A673 (cell line): ENCODE measurements around the gene FRAS1. TPM values are rescaled to one million over a fixed set of nuclear protein-coding genes. Genes with fewer than 3 reads are reported as not detected.
"Not testable (repeated sequence)": the region's sequence is repeated elsewhere in the genome, so short reads cannot be mapped to it uniquely, and the experiment has no call there.

Source experiments
- BruUV-seq: library from RNA; stranded (reverse); fragments of 400-500 nt; replicated peaks from 2 replicates; lab custom pipeline; 2021; lab: Mats Ljungman, UMichigan
- CTCF ChIA-PET: fragments of 300-600 bp; sonication (Branson Sonifier 250); formaldehyde crosslinking; loops from one replicate; lab custom pipeline; 2022; ENCODE audit warnings: antibody characterized with exemption; lab: Charles Lee
- POLR2A ChIA-PET: fragments of 300-600 bp; sonication (Branson Sonifier 250); formaldehyde crosslinking; loops from one replicate; lab custom pipeline; 2022; ENCODE audit warnings: antibody characterized with exemption; ENCODE audit not compliant: low non-redundant PET; lab: Charles Lee
- DNase-seq: peaks from one replicate; pipeline ENCODE4 v3.0.0-alpha.2; 2015; ENCODE audit warnings: low spot score
- H3K27ac ChIP-seq: fragments of 200-600 bp; sonication (generic); 2 replicates; pipeline ENCODE4 v1.5.1; 2016; ENCODE audit warnings: mixed run types, low read depth, mild to moderate bottlenecking, mixed read lengths, antibody characterized with exemption, low read length; ENCODE audit not compliant: poor library complexity, severe bottlenecking
- H3K27me3 ChIP-seq: fragments of 200-600 bp; sonication (generic); replicated peaks from 2 replicates; pipeline ENCODE4 v1.6.1; 2017; ENCODE audit warnings: mixed run types, low read depth, mild to moderate bottlenecking, mixed read lengths, antibody characterized with exemption, low read length; ENCODE audit not compliant: insufficient read depth, poor library complexity
- H3K36me3 ChIP-seq: fragments of 200-600 bp; sonication (generic); 2 replicates; pipeline ENCODE4 v1.6.1; 2016; ENCODE audit warnings: mixed run types, mild to moderate bottlenecking, mixed read lengths, antibody characterized with exemption, low read length; ENCODE audit not compliant: insufficient read depth, poor library complexity, severe bottlenecking
- H3K4me1 ChIP-seq: fragments of 200-600 bp; sonication (generic); 2 replicates; pipeline ENCODE4 v1.6.1; 2017; ENCODE audit warnings: mixed run types, mild to moderate bottlenecking, mixed read lengths, antibody characterized with exemption, low read length; ENCODE audit not compliant: insufficient read depth, poor library complexity, severe bottlenecking
- H3K4me3 ChIP-seq: fragments of 200-600 bp; sonication (generic); 2 replicates; pipeline ENCODE4 v1.5.1; 2016; ENCODE audit warnings: low read depth, mixed run types, mild to moderate bottlenecking, mixed read lengths, low read length; ENCODE audit not compliant: poor library complexity, severe bottlenecking
- H3K9me3 ChIP-seq: fragments of 200-600 bp; sonication (generic); 2 replicates; pipeline ENCODE4 v1.6.1; 2016; ENCODE audit warnings: mixed run types, low read depth, mild to moderate bottlenecking, mixed read lengths, antibody characterized with exemption, low read length; ENCODE audit not compliant: poor library complexity, severe bottlenecking
- EZH2 ChIP-seq: fragments of 200-600 bp; sonication (generic); IDR thresholded peaks from 2 replicates; pipeline ENCODE4 v1.6.1; 2017; ENCODE audit warnings: borderline replicate concordance, low read depth, mild to moderate bottlenecking, mixed read lengths, antibody characterized with exemption, low read length; ENCODE audit not compliant: poor library complexity, severe bottlenecking
- intact Hi-C: fragments of 100-400 bp; cut with micrococcal nuclease; formaldehyde crosslinking; loops from one replicate; pipeline ENCODE4 v1.10.0; 2022; ENCODE audit not compliant: unreplicated experiment
- total RNA-seq: library from RNA; stranded (reverse); gene quantifications from 2 replicates; pipeline ENCODE4 v1.2.3, GENCODE V29; 2021
- TF ChIP-seq, protein P1 (sequence below): fragments of 300-800, 200-600 bp; sonication (generic); conservative IDR thresholded peaks from 2 replicates; pipeline ENCODE4 v1.5.1; 2017; ENCODE audit warnings: low read depth, mild to moderate bottlenecking, antibody characterized with exemption, low read length, moderate library complexity, mixed read lengths

Gene FRAS1
- total RNA-seq, 1 experiment from 2014 or later: 0.06 TPM

DNA sequence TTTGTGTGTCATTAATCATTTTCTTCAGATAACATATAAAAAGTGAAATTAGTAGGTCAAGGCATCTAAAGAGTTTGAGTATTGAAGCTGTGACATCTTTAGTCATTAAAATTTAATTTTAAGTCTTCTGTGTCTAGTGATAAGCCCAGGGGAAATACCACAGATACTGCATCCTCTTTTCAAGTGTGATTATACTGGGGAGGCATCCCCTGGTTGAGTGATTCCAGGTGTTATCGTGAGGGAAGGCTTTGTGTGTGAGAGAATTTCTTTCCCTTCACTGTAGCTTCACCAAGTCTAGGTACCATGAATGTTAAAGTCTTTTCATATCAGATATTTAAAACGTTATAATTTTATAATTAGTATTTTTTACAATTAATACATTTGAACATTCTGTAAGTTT, 193.4 kb downstream of the FRAS1 start:
- no peaks in the 10 kb centered on the region for H3K4me1 ChIP-seq
- intact Hi-C loops: no loop called here
- H3K9me3 ChIP-seq: no peaks in the 10 kb centered on the region
- H3K36me3 ChIP-seq: no peaks in the 10 kb centered on the region
- ChIA-PET POLR2A (no interaction called here), CTCF (no interaction called here)
- no peak for DNase-seq
- H3K27ac ChIP-seq: no peak overlapping the region
- no peak overlapping the region for H3K4me3 ChIP-seq
- no peak for TF ChIP-seq EZH2
- TF ChIP-seq, protein P1, sequence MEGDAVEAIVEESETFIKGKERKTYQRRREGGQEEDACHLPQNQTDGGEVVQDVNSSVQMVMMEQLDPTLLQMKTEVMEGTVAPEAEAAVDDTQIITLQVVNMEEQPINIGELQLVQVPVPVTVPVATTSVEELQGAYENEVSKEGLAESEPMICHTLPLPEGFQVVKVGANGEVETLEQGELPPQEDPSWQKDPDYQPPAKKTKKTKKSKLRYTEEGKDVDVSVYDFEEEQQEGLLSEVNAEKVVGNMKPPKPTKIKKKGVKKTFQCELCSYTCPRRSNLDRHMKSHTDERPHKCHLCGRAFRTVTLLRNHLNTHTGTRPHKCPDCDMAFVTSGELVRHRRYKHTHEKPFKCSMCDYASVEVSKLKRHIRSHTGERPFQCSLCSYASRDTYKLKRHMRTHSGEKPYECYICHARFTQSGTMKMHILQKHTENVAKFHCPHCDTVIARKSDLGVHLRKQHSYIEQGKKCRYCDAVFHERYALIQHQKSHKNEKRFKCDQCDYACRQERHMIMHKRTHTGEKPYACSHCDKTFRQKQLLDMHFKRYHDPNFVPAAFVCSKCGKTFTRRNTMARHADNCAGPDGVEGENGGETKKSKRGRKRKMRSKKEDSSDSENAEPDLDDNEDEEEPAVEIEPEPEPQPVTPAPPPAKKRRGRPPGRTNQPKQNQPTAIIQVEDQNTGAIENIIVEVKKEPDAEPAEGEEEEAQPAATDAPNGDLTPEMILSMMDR: no peak
- no TSS peak for BruUV-seq
- H3K27me3 ChIP-seq: no peaks in the 10 kb centered on the region

DNA sequence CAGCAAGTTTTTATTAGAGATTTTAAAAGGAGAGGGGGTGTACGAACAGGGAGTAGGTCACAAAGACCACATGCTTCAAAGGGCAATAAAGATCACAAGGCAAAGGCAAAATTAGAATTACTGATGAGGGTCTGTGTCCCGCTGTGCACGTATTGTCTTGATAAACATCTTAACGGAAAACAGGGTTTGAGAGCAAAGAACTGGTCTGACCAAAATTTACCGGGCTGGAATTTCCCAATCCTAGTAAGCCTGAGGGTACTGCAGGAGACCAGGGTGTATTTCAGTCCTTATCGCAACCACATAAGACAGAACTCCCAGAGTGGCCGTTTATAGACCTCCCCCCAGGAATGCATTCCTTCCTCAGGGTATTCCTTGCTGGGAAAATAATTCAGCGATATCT, 195.7 kb downstream of the FRAS1 start:
- H3K27me3 ChIP-seq, DNase-seq, CTCF ChIA-PET, intact Hi-C loops, H3K4me1 ChIP-seq, H3K9me3 ChIP-seq, H3K36me3 ChIP-seq, H3K4me3 ChIP-seq, POLR2A ChIA-PET, H3K27ac ChIP-seq, BruUV-seq: not testable (repeated sequence)

DNA sequence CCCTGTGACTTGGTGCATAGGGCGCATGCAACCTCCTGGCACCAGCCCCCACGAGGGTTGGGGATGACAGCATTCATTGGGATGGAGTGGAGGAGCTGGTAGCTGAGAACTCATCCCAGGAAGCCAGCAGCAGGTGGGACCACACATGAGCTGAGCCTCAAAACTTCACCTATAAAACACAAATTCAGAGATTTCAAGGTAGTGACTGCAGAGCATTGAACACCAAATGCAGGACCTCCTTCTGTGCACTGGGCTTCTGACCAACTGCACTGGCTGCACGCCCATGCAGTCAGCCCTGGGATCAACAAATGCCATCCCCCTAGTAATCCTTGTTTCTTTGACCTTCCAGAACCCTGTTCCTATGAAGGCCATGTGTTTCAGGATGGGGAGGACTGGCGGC, 197.8 kb downstream of the FRAS1 start:
- no peak for TF ChIP-seq EZH2
- TF ChIP-seq, protein P1: no peak
- POLR2A ChIA-PET: no interaction called here
- BruUV-seq: no TSS peak
- Histone ChIP-seq H3K4me3 (no peak overlapping the region), H3K36me3 (no peaks in the 10 kb centered on the region), H3K4me1 (no peaks in the 10 kb centered on the region), H3K27ac (no peak overlapping the region), H3K27me3 (no peaks in the 10 kb centered on the region), H3K9me3 (no peaks in the 10 kb centered on the region)
- no peak for DNase-seq
- CTCF ChIA-PET: no interaction called here
- intact Hi-C loops: no loop called here

DNA sequence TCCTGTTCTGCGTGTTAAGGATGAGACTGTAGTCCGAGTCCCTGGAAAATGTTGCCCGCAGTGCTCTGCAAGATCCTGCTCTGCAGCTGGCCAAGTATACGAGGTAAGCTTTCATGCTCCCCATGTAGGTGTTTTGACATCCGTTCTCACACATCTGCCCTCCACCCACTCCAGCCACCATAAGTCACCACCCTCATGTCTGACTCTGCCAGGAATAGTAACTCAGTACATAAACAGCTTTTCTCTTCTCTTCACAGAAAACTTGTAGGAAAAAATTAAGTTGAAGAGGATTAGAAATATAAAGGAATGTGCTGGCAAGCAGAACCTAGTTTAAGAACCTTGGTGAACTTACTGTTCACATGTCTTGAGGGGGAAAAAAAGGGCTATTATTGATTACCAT, 207.9 kb downstream of the FRAS1 start:
- no peaks in the 10 kb centered on the region for H3K9me3 ChIP-seq
- CTCF ChIA-PET: no interaction called here
- intact Hi-C loops: no loop called here
- TF ChIP-seq, protein P1: no peak
- no peak for TF ChIP-seq EZH2
- no peak for DNase-seq
- no peak overlapping the region for H3K27ac ChIP-seq
- no peaks in the 10 kb centered on the region for H3K4me1 ChIP-seq
- no peaks in the 10 kb centered on the region for H3K27me3 ChIP-seq
- POLR2A ChIA-PET: no interaction called here
- H3K4me3 ChIP-seq: no peak overlapping the region
- no TSS peak for BruUV-seq
- no peaks in the 10 kb centered on the region for H3K36me3 ChIP-seq
